Fibroblast of skin of scalp (primary cell): ENCODE results near the gene EDN2.
A peak's percentile ranks its signal among the peaks of the same experiment; 100 is the strongest.

ENCODE experiments used
- DNase-seq: peaks from one replicate; pipeline ENCODE4 v3.0.0-alpha.2; 2013

The EDN2 gene

DNA sequence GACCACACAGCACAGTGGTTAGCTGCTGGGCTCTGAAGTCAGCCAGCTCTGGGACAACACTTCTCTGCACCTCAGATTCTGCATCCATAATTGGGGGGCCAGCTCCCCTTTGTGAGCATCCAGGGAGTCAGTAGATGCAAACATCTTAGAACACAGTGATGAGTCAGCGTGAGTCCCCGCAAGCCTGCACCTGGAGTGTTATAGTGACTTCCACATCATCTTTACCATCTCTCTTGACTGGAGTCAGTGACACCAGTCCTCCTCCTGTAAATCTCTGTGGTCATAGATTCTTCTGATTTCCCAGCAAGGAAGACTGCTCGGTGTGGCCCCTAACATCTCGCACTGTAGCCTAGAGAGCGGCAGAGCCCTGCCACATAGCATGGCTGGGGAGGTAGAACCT, 13.9 kb upstream of the EDN2 start:
- no peak for DNase-seq

DNA sequence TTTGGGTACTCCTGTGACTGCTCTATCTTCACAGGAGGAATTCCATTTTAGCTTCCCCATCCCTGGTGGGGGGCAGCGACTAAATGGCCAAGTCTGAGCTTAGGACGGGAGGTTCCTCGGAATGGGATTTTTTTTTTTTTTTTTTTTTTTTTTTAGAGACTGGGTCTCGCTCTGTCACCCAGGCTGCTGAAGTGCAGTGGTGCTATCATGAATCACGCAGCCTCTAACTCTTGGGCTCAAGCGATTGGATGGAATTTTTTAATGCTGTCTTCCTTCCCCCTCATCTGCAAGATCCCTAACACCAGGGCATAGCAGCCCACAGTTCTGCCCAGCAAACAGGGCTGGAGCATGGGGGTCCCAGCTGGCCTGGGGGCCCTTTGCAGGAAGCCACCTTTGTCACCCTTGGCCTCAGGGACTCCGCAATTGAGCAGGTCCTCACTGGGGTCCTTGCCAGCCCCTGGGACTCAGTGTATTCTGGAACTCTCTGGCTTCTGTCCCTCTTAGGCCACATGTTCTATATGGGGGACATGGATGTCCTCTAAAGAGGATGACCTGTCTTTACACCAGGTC, 13.1 kb upstream of the EDN2 start:
- DNase-seq = no peak

DNA sequence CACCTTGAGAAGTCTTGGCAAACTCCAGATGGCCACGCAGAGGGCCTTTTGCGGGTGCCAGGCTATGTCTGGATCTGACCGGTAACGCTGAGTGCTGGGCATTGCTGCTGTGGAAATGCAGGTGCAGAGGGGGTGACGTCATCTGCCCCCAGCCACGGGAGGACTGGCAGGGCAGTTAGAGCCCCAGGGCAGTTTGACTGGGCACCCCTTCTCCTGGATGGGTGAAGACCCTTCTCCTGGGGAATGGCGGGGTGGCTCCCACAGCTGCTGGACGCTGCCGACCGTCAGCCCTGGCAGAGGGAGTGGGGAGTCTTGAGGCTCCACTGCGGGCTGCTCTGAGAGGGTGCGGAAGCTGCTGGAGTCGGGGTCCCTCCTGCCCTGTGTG, 12.6 kb upstream of the EDN2 start:
- no peak for DNase-seq

DNA sequence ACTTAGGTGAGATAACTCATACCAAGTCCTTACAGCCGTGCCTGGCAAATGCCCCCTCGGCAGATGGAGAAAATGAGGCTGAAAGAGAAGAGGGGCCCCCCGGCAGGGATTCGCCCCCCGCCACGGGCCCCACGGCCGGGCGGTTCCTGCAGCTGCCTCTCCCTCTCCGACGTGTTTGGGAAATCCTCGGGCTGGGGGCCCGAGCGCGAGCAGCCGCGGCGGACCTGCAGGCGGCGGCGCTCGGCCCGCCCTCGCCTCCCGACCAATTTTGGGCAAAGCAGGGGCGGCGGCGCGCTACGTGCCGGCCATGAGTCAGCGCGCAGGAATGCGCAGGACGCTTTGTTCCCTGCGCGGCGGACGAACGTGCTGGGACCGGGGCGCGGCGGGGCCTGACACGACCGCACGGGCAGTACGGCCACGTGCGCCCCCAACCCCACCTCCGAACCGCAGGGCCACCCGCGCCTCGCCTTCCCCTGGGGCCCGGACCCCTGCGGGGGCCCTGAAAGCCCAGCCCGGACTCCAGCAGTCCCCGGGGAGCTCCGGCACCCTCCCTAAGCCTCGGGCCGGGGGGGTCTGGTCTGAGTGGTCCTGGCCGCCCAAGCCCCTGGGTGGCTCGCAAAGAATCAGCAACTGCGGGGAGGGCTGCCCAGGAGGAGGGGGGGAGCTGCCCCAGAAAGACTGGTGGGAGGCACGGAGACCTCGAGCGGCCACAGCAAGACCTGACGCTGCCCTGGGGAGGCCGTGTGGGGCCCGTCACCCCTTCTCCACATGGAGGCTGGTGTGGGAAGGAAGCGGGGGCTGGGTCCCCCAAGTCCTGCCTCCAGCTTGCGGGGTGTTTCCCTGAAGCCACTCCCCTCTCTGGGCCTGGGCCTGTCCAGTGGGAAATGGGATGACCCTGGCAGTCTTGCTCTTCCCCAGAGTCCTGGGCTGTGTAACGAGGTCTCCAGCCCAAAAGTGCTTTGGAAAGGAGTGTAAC, 11.9 kb upstream of the EDN2 start:
- DNase-seq = peak; percentile 94

DNA sequence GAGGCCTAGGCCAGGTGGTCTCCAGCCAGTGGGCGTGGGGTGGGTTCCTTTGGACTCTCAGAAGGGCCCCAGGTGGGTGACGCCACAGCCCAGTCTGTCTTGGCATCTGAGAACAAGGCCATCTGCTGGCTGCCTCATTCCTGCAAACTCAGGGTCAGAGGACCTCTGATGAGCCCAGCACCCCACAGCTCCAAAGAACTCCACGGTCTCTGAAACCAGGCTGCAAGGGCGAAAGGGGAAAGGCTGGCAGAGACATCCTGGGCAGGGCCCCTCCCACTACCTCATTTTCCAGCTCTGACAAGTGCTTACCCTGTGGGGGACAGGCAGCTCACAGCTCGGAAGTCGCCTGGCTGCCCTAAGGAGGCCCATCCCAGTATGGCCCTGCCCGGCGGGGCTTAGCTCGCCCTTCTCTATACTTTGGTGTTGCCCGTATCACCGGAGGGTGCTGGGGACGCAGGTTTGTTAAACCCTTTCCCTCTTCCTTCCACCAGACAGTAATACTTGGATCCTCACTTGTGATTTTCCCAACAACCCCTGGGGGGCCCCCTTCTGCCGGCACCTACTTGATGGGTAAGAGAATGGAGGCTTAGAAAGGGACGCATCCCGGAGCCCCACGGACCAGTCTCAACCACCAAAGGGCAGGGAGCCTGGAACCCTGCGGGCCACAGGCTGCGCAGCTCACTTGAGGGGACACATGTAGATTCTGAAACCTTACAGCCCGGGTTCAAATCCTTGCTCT, 10.9 kb upstream of the EDN2 start:
- DNase-seq = peak; percentile 58

DNA sequence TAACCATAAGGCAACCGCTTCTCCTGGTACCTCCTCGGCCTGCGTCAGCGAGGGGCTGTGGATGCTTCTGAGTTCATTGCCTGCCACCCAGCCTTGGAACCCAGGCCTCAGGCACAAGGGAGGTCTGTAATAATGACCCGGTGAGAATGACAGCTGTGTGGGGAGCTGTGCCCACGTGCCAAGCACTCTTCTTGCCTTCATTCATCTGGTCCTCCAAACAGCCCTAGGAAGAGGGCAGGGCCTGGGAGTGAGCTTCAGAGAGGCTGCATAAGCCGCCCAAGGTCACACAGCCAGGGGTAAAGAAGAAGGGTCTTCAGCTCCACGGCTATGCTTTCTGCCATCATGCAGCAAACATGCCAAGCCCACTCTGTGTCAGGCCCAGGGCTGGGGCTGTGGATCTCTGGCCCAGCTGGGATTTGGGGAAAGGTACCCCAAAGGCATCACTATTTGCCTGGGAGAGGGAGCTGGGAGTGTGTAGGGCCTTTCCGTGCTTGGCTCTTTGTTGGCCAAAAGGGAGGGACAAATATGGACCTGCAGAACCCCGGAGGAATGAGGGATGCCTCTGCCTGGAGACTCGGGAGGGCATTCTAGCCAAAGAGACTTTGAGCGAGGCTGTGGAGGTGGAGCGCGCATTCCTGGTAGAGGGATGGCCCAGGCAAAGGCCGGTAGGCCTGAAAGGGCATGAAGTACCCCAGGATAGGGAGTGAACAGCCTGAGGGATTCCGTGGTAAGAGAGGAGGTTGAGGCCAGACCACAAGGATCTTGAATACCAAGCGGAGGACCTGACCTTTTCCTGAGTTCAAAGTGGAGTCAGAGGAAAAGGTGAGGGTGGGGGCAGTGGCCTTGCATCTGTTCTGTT, 10.1 kb upstream of the EDN2 start:
- DNase-seq = no peak

DNA sequence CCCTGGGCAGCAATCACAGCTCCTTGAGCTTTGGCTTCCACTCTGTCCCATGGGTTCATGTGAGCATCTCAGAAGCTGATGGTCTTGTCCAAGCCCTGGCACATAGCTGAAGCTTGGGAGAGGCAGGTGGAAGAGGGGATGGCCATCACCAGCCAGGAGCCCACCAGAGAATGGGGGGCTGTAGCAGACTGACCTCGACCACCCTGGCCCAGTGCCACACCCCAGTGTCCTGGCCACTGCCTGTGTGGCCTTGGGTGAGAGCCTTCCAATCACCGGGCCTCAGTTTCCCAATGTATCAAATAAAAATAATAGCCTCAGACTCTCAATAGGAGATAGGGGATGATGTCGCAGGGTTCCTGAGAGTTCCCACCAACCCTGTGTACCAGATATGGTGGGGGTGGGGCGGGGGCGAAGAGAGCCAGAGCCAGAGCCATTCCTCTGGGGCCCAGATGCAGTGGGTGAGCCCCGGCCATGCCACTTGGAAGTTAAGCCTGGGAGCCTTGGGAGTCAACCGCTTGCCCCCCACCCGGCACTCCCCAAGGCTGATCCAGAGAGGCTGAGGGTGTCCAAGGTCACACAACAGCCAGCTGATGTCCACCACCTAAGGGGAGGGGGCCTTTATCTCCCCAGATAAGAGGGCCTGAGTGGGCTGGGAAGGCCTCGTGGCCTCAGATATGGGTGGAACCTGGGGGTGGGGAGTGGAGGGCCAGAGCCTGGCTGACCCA, 9.3 kb upstream of the EDN2 start:
- no peak for DNase-seq

DNA sequence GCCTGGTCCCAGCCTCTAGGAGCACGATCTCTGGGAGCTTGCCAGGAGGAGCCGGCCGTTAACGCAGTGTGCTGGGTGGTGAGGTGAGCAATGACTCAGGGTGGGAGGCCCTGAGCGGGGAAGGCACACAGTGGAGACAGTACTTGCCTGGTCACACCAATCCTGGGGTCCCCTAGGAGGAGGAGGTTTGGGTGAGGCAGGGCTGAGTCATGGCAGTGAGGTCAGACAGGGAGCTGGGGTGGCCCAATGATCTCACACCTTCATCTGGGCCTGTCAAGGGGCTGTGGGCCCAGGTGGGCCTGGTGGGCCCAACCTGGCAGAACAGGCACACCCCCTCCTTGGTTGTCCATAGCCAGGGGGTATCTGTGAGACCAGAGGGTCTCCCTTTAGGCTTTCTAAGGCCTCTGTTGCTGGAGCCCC, 8.6 kb upstream of the EDN2 start:
- peak; percentile 86 for DNase-seq

DNA sequence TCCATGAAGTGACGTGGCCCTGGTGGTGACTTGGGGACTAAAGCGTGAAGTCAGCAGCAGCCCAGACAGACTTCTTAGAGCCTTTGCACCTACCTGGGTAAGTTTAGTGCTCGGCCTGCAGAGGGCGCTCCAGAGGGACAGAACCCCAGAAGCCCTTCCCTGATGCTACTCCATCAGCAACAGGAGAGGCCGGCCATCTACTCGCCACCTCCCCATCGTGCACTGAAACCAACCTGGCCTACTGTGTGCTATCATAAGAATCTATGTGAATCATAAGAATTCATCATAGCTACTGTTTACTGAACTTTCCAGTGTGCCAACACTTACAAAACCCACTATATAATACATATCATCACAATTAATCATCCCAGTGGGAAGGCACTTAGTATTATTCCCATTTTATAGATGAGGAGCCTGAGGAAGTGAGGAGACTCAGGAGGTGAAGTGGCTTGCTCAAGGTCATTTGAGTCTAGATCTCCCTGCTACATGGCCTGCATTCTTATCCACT, 7.9 kb upstream of the EDN2 start:
- peak; percentile 31 for DNase-seq

DNA sequence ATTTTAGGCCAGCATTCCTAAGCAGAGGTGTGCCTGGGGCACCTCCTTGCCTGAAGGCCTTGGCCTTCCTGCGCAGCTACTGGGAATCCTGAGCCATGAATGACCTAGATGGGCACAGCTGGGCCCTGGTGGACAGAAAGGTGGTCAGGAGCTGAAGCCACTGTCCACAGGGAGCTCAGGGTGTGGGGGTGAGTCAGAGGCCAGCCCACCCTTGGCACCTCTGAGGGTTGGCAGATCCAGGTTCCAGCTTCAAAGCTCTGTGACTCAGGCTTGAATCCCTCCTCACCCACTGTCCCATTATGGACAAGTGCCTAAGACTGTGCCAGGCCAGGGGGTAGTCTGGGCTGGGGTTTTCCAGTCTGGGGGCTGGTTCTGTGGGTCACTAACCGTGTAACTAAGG, 6.4 kb upstream of the EDN2 start:
- no peak for DNase-seq

DNA sequence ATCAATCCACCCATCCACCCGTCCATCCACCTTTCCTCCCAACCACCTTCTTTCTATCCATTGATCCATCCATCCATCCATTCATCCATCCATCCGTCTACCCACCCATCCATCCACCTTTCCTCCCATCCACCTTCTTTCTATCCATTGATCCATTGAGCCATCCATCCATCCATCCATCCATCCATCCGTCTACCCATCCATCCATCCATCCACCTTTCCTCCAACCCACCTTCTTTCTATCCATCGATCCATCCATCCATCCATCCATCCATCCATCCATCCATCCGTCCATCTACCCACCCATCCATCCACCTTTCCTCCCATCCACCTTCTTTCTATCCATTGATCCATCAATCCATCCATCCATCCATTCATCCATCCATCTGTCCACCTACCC, 5.1 kb upstream of the EDN2 start:
- no peak for DNase-seq

DNA sequence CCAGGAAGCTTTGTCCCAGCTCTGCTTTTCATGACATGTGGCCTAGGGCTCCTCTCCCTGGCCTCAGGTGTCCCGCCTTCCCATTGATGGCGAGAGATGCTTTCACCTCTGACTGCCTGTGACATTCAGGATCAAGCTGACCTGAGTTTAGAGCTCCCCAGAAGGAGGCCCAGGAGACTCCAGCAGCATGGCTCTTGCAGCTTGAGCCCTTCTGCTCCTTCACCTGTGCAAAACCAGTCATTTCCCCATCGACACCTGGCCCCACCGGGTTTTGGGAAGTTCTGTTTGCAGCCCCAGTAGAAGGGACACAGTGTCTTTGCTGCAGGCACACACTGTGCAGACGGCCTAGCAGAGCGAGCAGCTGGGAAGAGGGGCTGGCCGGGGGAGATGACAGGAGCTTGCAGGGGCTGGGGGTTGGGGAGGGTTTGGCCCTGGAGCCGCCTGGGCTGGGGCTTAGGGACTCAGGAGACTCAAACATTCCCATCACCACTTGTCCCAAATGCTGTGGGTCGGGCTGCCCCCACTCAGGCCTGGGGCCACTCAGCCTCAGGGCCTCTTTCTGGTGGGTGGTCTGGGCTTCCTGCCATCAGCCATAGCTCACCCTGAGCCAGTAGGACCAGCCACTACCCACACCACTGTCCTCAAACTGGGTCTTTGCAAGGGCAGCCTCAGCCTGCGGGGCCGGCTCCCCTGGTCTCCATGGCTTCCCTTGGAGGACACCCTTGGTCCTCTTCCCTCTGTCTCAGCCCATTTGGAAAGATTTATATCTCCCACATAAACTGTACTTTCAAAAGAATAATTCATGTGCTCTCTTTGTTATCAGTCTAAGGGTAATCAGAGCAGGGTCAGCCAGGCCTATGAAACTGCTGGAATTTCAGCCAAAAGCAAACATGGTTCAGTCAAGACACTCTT, 3.8 kb upstream of the EDN2 start:
- no peak for DNase-seq

DNA sequence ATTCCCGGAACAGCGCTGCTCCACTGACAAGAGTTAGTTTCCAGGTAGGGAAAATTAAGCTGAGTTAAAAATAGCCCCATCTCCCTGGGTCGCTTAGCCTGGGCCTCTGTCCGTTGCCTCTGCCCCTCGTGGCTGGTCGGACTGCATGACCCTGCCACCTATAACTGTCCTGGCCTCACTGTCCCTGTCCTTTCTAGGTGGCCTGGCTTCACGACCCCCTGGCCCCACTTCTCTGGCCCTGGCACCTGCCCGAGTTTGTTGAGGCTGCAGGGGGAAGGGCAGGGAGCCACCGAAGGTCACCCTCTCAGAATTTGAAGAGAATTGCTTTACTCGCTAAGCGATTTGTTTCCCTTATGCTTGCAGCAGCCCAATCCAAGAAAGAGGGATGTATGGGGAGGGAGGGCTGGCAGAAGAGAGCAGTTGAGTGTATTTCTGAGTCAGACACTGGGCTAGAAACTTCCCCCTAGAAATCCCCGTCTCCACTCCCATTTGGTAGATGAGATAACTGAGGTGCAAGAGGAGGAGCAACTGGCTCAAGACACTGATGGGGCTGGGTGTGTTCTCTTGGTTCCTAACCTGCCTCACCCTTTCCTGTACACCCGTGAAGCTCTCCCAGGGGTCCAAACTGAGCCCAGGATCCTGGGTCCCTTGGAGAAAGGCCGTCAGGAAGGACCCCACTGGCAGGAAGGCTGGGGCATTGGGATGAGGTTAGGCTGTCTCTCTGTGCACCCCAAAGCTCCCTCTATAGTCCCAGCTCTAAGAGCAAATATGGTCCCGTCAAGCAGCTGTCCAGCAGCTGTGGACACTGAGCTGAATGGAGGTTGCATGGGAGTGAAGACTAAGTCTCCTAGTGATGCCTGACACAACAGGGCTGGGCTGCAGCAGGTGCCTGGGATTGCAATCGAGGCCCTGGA, 2.9 kb upstream of the EDN2 start:
- DNase-seq = peak; percentile 39

DNA sequence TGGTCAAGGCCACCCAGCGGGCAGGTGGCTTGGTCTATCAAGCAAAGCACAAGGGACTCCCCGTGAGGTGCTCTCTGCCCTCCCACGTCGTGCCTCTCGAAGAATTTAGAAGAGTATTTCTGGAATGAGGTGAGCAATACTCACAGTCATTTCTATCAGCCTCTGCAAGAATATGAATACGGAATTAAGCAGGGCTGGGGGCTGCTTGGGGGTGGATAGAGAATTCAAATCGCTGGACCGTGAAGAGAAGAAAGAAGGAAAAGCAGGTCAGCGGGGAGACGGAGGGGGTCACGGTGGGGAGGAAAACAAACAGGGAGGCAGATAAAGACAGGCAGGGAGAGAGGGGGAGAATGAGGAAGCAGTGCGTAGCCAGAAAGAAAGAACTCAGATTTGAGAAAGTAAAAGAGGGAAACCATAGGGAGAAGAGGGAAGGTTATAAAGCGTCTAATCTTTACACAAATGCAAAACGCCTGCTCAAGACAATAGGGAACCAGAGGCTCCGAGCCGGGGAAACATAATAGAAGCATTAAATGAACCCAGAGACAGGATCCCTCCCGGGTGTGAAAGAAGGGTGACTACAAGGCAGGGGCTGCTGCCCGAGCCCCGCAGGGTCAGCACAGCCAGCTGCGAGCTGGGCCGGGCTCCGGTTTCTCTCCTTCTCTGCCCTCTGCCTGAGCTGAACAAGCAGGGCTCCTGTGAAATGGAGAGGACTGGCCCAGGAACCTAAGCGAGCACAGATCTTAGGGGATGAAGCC, 2.1 kb upstream of the EDN2 start:
- peak; percentile 86 for DNase-seq

DNA sequence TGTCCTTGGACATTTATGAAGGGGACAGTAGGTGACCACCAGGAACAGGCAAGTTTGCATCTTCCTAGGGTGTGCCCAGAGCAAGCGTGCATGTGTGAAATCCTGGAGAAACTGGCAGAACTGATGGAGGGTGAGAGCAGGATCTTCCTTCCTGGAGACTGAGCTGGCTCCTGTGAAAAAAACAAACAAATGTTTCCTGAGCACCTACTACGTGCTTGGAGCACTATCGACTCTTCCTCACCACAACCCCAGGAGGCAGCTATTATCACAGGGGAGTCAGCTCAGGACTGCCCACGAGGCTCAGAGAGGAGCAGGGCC, 1.5 kb upstream of the EDN2 start:
- no peak for DNase-seq

DNA sequence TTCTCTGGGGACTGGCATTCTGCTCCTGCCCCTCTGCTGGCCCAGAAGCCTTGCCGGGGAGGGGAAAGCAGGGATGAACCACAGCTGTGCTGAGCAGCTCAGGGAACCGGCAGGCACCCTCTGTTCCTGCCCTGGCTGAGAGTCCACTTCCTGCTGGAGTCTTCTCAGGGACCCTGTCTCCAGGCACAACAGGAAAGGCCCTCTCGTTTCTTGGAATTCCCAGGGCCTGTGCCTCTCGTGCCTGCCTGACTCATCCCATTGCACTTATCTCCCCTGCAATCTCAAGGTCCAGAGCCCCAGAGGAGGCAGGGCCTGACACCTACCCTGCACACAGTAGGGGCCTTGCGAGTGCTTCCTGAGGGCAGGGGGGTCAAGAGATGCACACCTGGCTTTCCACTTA, 1.1 kb upstream of the EDN2 start:
- DNase-seq = peak; percentile 82

DNA sequence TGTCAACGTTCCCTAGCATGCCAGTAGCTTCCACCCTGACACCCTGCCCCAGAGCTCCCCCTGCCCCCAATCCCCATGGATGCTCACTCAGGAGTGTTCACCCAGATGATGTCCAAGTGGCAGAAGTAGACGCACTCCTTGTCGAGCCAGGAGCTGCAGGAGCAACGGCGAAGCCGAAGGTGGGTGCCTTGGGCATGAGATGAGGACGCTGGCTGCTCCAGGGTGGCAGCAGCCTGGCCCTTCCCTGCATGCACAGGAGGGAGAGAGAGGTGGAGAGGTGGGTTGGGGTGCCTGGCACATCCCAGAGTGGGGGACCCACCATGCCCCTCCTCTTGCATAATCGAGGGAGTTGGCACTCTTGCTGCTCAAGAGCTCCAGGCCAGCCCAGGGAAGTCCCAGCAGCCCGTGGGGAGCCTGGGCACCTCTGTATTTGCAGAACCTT, 502 bp downstream of the EDN2 start:
- no peak for DNase-seq

DNA sequence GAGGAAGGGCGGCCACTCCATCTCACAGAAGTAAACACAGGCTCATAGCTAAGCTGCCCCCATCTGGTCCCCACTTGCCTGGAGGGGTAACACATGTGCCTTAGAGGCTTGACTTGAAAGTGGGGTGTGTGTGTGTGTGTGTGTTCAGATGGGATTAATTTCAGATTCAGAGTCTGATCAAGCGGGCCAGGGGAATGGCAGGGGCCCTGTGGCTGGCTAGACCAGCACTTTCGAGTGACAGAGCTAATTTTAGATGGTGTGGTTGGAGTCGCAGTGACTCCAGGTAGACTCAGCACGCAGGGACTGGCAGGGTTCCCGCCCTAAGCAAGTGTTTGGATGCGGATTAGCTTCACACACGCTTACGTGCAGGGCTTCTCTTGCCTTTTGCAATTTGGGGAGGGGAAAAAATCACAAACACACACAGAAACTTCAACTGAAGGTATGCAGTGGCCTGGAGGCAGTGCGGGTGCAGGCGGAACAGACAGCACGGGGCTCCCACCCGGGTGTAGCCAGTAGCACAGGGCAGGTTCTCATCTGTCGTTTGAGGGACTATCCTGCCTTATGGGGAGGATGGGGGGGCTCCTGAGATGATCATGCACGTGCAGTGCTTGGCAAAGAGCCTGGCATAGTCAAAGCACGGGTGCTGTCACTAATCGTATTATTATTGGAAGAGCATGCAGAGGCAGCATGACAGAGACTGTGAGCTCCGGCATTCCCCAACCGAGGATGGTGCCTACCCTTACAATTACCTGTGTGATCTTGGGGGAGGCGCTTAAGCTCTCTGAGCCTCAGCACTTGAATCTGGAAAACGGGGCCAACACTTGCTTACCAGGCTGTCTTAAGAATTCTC, 1.3 kb downstream of the EDN2 start:
- DNase-seq = no peak
